H9 (cell line): Measurements from ENCODE around the gene MROH8. TPM values are rescaled to one million over a fixed set of nuclear protein-coding genes. Genes with fewer than 3 reads are reported as not detected.

Source experiments
- DNase-seq: peaks from one replicate; pipeline ENCODE4 v3.0.0-alpha.2; 2017
- H2AFZ ChIP-seq: one replicate; pipeline ENCODE4 v1.6.1; 2013; ENCODE audit warnings: mild to moderate bottlenecking, low read length, control low read depth, moderate library complexity
- H2AK5ac ChIP-seq: 2 replicates; pipeline ENCODE4 v1.6.1; 2013; ENCODE audit warnings: low read length, control low read depth, mixed read lengths; ENCODE audit not compliant: insufficient read length
- H2BK120ac ChIP-seq: one replicate; pipeline ENCODE4 v1.6.1; 2013; ENCODE audit warnings: low read depth, mild to moderate bottlenecking, low read length, control low read depth, inconsistent platforms; ENCODE audit not compliant: poor library complexity, severe bottlenecking
- H2BK12ac ChIP-seq: 2 replicates; pipeline ENCODE4 v1.6.1; 2013; ENCODE audit warnings: low read length, control low read depth, mixed read lengths, low read depth; ENCODE audit not compliant: insufficient read length
- H2BK15ac ChIP-seq: 2 replicates; pipeline ENCODE4 v1.6.1; 2013; ENCODE audit warnings: low read depth, low read length, control low read depth
- H2BK20ac ChIP-seq: one replicate; pipeline ENCODE4 v1.6.1; 2013; ENCODE audit warnings: low read depth, mild to moderate bottlenecking, low read length, control low read depth, inconsistent platforms; ENCODE audit not compliant: poor library complexity, severe bottlenecking
- H2BK5ac ChIP-seq: 2 replicates; pipeline ENCODE4 v1.6.1; 2013; ENCODE audit warnings: low read length, control low read depth, mixed read lengths; ENCODE audit not compliant: insufficient read length
- H3K14ac ChIP-seq: 2 replicates; pipeline ENCODE4 v1.6.1; 2013; ENCODE audit warnings: low read length, control low read depth; ENCODE audit not compliant: insufficient read depth
- H3K18ac ChIP-seq: 2 replicates; pipeline ENCODE4 v1.6.1; 2013; ENCODE audit warnings: low read depth, mild to moderate bottlenecking, mixed read lengths, low read length, control low read depth; ENCODE audit not compliant: insufficient read length
- H3K23ac ChIP-seq: 2 replicates; pipeline ENCODE4 v1.6.1; 2013; ENCODE audit warnings: low read length, control low read depth, mixed read lengths, low read depth; ENCODE audit not compliant: insufficient read length
- H3K23me2 ChIP-seq: 2 replicates; pipeline ENCODE4 v1.6.1; 2013; ENCODE audit warnings: low read depth, mild to moderate bottlenecking, mixed read lengths, low read length, control low read depth; ENCODE audit not compliant: insufficient read length, poor library complexity, severe bottlenecking
- H3K27ac ChIP-seq: 2 replicates; pipeline ENCODE4 v1.5.1; 2013; ENCODE audit warnings: low read length, control low read depth, mixed read lengths, low read depth; ENCODE audit not compliant: insufficient read length
- H3K27me3 ChIP-seq: 2 replicates; pipeline ENCODE4 v1.6.1; 2013; ENCODE audit warnings: low read length, control low read depth, inconsistent platforms; ENCODE audit not compliant: insufficient read depth
- H3K4ac ChIP-seq: 2 replicates; pipeline ENCODE4 v1.6.1; 2013; ENCODE audit warnings: low read depth, mild to moderate bottlenecking, control low read depth, inconsistent platforms, low read length, moderate library complexity
- H3K4me1 ChIP-seq: 2 replicates; pipeline ENCODE4 v1.6.1; 2013; ENCODE audit warnings: low read length, control low read depth, inconsistent platforms; ENCODE audit not compliant: insufficient read depth
- H3K4me2 ChIP-seq: 2 replicates; pipeline ENCODE4 v1.6.1; 2013; ENCODE audit warnings: low read length, control low read depth, mixed read lengths; ENCODE audit not compliant: insufficient read length, insufficient read depth
- H3K56ac ChIP-seq: 2 replicates; pipeline ENCODE4 v1.6.1; 2013; ENCODE audit warnings: low read depth, mild to moderate bottlenecking, mixed read lengths, low read length, control low read depth; ENCODE audit not compliant: insufficient read length
- H3K79me1 ChIP-seq: 2 replicates; pipeline ENCODE4 v1.6.1; 2013; ENCODE audit warnings: low read depth, mild to moderate bottlenecking, moderate library complexity, low read length, control low read depth, inconsistent platforms; ENCODE audit not compliant: insufficient read depth, poor library complexity, severe bottlenecking
- H3K79me2 ChIP-seq: 2 replicates; pipeline ENCODE4 v1.6.1; 2013; ENCODE audit warnings: low read length, control low read depth, inconsistent platforms; ENCODE audit not compliant: insufficient read depth
- H3K9ac ChIP-seq: 2 replicates; pipeline ENCODE4 v1.6.1; 2013; ENCODE audit warnings: low read length, control low read depth, mixed read lengths; ENCODE audit not compliant: insufficient read length; ENCODE audit errors: extremely low read depth
- H3K9me3 ChIP-seq: one replicate; pipeline ENCODE4 v1.6.1; 2013; ENCODE audit warnings: low read depth, low read length, inconsistent platforms; ENCODE audit not compliant: control insufficient read depth
- H3T11ph ChIP-seq: one replicate; pipeline ENCODE4 v1.6.1; 2013; ENCODE audit warnings: mild to moderate bottlenecking, low read length, control low read depth, inconsistent platforms
- H4K20me1 ChIP-seq: one replicate; pipeline ENCODE4 v1.6.1; 2013; ENCODE audit not compliant: control insufficient read depth, insufficient read length, insufficient read depth
- H4K5ac ChIP-seq: 2 replicates; pipeline ENCODE4 v1.6.1; 2013; ENCODE audit warnings: low read depth, mild to moderate bottlenecking, mixed read lengths, low read length, control low read depth; ENCODE audit not compliant: insufficient read length
- H4K8ac ChIP-seq: replicated peaks from 2 replicates; pipeline ENCODE4 v1.6.1; 2013; ENCODE audit warnings: low read length, control low read depth, mixed read lengths, low read depth; ENCODE audit not compliant: insufficient read length
- H4K91ac ChIP-seq: 2 replicates; pipeline ENCODE4 v1.6.1; 2013; ENCODE audit warnings: low read depth, mild to moderate bottlenecking, moderate library complexity, mixed read lengths, low read length, control low read depth; ENCODE audit not compliant: insufficient read length
- H3K27ac Mint-ChIP-seq, 3 experiments: 2 replicates in 2 of 3; 3 replicates in 1 of 3; pipeline ENCODE4 v1.8.0; 2020 to 2021; ENCODE audit warnings: mixed read lengths in 3 of 3, mild to moderate bottlenecking in 1 of 3, moderate library complexity in 1 of 3
- H3K27me3 Mint-ChIP-seq: 2 replicates; pipeline ENCODE4 v1.8.0; 2021; ENCODE audit warnings: low read depth, mild to moderate bottlenecking, moderate library complexity, mixed read lengths
- H3K36me3 Mint-ChIP-seq, 3 experiments: 2 replicates in 2 of 3; 3 replicates in 1 of 3; pipeline ENCODE4 v1.8.0; 2020 to 2021; ENCODE audit warnings: low read depth in 3 of 3, mixed read lengths in 3 of 3; ENCODE audit not compliant: insufficient read depth in 1 of 3
- H3K4me1 Mint-ChIP-seq, 2 experiments: 2 replicates each; pipeline ENCODE4 v1.8.0; 2020; ENCODE audit warnings: mixed read lengths in 2 of 2
- H3K4me3 Mint-ChIP-seq, 2 experiments: 2 replicates in 1 of 2; 3 replicates in 1 of 2; pipeline ENCODE4 v1.8.0; 2020 to 2021; ENCODE audit warnings: mild to moderate bottlenecking in 2 of 2, mixed read lengths in 2 of 2, moderate library complexity in 1 of 2
- H3K9me3 Mint-ChIP-seq, 2 experiments: 2 replicates in 1 of 2; 3 replicates in 1 of 2; pipeline ENCODE4 v1.8.0; 2020; ENCODE audit warnings: mild to moderate bottlenecking in 2 of 2, mixed read lengths in 2 of 2, moderate library complexity in 1 of 2
- CTCF ChIP-seq: fragments of 200-600 bp; sonication (generic); conservative IDR thresholded peaks from 3 replicates; pipeline ENCODE4 v1.8.0; 2021; ENCODE audit warnings: antibody characterized with exemption, mild to moderate bottlenecking
- WGBS: extraction: QIAGEN DNeasy Blood & Tissue Kit; methylation state at CpG from one replicate; pipeline ENCODE4 v1.1.7; 2013; ENCODE audit warnings: missing lambda C conversion rate, low lambda C conversion rate, mixed read lengths; ENCODE audit not compliant: insufficient read length; ENCODE audit errors: extremely low coverage; 5-methylcytosine and 5-hydroxymethylcytosine counted together
- total RNA-seq: library from RNA; stranded (reverse); gene quantifications from 2 replicates; pipeline ENCODE4 v1.2.1, GENCODE V29; 2021

MROH8 gene
- total RNA-seq, 1 experiment from 2014 or later, result 0.90 TPM

DNA sequence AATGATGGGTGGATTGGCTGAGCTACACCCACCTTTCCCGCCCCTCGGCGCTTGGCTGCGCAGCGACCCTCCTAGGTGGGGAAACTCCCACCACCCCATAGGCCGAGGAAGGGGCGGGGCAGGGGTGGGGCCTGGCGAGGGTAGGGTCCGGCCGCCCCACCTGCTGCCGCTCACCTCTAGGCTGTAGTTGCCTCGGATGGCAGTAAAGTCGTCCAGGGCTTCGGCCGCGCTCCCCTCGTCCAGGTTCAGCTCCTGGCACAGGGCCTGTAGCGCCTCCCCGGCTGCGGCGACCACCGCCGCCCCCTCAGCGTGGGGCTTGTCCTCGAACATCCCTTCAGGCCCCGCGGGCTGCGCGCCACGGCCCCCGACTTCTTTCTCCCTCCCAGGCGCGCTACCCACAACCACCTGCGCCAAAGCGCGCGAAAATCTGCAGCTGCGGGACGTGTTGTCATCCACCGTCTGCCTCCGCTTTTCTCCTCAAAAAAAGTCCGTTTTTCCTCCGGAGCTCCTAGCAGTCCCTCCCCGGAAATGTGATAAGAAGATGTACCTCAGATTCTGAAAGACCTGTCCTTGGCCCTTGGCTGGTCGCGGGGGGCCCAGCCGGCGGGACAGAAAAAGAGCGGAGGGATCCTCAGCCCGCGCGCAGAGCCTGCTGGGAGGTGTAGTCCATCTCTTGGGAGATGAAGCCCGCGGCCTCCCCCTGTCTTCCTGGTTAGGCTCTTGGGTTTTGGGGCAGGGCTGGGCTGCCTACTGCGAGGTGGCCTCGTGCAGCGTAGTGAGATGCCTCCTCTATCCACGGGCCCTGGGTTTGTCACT, 83.5 kb downstream of the MROH8 start, which contains the start of gene RBL1:
Gene RBL1 (minus strand): TSS at position 399 of the 816 bp plus-strand sequence. CDS start 69 bp downstream, at position 330.
- DNase-seq, result peak; percentile 95
- Histone ChIP-seq H3K4ac (no peak within 1 kb of the TSS; the same call in 1 of the 2 replicates), H2BK15ac (no peak within 1 kb of the TSS), H3K79me2 (peaks cover 2% of the 10 kb centered on the region; the same call in 1 of the 2 replicates), H4K20me1 (no peaks in the 10 kb centered on the region), H3K27ac (peak within 1 kb of the TSS; percentile 25), H4K5ac (peak within 1 kb of the TSS; percentile 69), H3K23ac (no peak within 1 kb of the TSS), H3K79me1 (peaks cover 9% of the 10 kb centered on the region), H3K9me3 (no peaks in the 10 kb centered on the region), H3K18ac (peak within 1 kb of the TSS; percentile 98), H3K4me1 (peaks cover 1% of the 10 kb centered on the region; the same call in 1 of the 2 replicates), H3K9ac (peak within 1 kb of the TSS; percentile 91), H2BK120ac (no peak within 1 kb of the TSS), H3K27me3 (no peaks in the 10 kb centered on the region), H3K23me2 (peaks cover 6% of the 10 kb centered on the region), H2BK5ac (no peak within 1 kb of the TSS), H3K56ac (peak within 1 kb of the TSS; percentile 64), H3K4me2 (peak within 1 kb of the TSS; percentile 74), H2BK20ac (no peak within 1 kb of the TSS), H3T11ph (peak within 1 kb of the TSS; percentile 69), H2AFZ (peak within 1 kb of the TSS; percentile 92), H2AK5ac (no peak within 1 kb of the TSS), H2BK12ac (no peak within 1 kb of the TSS), H4K91ac (no peak within 1 kb of the TSS), H3K14ac (peak within 1 kb of the TSS; percentile 98), H4K8ac (no peak within 1 kb of the TSS)
- WGBS, result no CpG with 5 or more reads among the region's 58 CpGs
- Mint-ChIP-seq H3K36me3 (peaks cover 4 to 29% (median 23%) of the 10 kb centered on the region in 3 experiments), H3K27me3 (no peaks in the 10 kb centered on the region), H3K4me1 (peaks cover 18 to 25% of the 10 kb centered on the region in 2 experiments), H3K4me3 (peak within 1 kb of the TSS; percentile 96), H3K9me3 (peaks cover 0 to 2% of the 10 kb centered on the region in 2 experiments; a peak in 1 of 5 replicates), H3K27ac (peak within 1 kb of the TSS; percentile 100)
- TF ChIP-seq CTCF, result peak; percentile 32; the same call in 2 of the 3 replicates
